Measurements from ENCODE around the gene OXNAD1.

OXNAD1 gene

GRCh38 chr3:16279010-16279801 lies 14.2 kb downstream of the OXNAD1 start:
- no peak for DNase-seq

- no peak for DNase-seq
Measured at GRCh38 chr3:16280671-16281070, 15.7 kb downstream of the OXNAD1 start.

- DNase-seq = no peak
Measured at GRCh38 chr3:16284633-16285032, 19.6 kb downstream of the OXNAD1 start.

DNA sequence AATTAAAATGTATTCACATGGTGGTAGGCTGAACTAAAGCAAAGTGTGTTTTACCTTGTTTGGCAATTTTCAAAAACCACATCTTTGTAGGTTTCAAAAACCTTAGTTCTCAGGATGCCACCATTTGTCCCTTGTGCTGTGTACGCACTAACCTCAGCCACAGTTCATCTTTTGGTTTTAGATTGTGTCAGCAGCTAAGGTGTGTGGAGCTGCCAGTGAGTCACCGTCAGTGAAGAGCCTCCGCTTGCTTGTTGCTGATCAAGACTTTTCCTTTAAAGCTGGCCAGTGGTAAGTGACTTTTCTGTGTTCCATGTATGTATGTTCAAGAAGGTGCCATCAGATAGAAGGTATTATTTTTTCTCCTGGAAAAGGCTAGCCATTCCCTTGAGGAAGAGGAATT lies 21.1 kb downstream of the OXNAD1 start:
- no peak for DNase-seq

DNA sequence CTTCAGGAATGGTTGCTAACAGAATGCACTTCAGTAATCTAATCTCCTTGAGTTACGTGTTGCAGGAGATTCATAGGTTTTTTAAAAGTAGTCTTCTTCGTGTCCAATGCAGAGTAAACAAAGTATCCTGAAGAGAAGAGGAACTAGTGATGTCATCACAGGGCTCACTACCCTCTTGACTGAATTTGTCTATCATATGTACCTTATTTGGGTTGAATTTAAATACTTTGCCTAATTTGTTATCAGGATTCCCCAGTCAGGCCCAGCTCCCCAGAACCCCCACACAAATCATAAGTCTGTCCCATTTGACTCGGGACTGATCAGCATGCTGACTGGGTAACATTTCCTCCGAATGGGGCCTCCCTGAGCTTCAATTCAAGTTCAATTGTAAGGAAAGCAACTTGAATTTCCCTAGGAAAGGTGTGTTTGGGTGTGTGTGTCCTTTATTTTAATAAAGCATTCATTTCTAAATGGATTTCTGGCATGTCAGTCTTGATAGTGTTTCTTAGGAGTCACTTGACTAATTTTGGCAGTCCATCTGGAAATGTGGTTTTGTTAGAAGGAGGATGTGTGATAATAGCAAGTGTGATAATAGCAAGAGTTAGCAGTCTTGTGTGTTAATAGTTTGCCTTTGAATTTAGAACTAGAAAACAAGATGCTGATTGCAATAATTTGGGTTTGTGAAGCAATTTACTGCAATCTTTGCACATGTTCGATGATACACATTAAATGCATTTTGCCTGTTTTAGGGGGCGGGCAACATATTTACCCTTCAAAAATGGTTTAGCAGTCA lies 21.9 kb downstream of the OXNAD1 start:
- no peak for DNase-seq

GRCh38 chr3:16288664-16289063 lies 23.7 kb downstream of the OXNAD1 start:
- no peak for DNase-seq

DNA sequence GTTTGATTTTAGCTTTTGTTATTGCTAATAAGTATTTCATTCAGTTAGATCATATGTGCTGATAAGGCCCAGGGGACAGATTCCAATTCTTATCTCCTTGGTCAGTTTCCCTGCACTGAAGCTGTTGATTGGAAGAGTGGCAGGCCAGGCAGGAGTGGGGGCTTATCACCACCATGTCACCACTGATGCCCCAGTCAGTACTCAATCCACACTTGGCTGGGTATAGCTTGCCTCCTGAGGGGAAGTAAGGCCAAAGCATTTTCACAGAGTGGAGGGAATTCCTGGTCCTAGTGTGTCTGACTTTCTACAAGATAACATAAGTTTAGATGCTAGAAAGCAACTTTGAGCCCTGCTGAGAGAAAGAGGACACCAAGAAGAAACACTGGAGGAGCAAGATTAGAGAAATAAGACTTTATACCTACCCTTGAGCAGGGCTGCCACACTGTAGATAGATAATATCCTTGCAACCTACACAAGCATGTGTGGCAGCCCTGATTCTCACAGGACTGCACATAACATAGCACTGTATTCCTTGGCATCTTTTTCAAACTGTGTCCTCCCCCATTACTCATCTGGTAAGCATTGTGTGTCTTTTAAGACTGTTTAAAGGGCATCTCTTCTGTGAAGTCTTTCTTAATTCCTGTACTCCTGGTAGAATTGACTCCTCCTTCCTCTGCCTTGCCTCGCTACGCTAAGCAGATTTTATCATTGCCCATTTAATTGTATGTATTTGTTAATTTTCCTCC lies 24.3 kb downstream of the OXNAD1 start:
- DNase-seq = no peak

GRCh38 chr3:16290007-16290826 lies 25.2 kb downstream of the OXNAD1 start:
- no peak for DNase-seq

GRCh38 chr3:16290827-16291196 lies 25.8 kb downstream of the OXNAD1 start:
- DNase-seq = no peak

- DNase-seq = no peak
Measured at GRCh38 chr3:16294844-16295243, 29.8 kb downstream of the OXNAD1 start.

- no peak for DNase-seq
Measured at GRCh38 chr3:16295298-16295890, 30.4 kb downstream of the OXNAD1 start.

GRCh38 chr3:16297997-16298885 lies 33.2 kb downstream of the OXNAD1 start:
- DNase-seq = no peak

DNA sequence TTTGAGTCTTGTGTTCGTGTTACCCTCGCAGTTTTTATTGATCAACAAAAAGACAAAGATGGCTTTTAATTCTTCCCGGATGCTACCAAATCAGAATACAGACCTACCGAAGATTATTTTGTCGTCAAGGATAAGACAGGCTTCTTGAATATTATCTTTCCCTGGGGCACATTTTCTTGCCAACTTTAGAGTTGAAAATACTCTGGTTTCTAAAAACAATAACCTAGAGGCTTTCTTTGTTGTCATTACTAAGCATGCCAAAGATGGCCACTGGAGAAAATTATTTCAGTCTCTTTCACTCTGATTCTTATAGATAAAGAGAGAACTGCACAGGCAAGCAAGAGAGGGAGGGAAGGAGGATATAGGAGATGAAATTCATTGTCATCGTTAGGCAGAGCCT lies 33.9 kb downstream of the OXNAD1 start:
- no peak for DNase-seq

DNA sequence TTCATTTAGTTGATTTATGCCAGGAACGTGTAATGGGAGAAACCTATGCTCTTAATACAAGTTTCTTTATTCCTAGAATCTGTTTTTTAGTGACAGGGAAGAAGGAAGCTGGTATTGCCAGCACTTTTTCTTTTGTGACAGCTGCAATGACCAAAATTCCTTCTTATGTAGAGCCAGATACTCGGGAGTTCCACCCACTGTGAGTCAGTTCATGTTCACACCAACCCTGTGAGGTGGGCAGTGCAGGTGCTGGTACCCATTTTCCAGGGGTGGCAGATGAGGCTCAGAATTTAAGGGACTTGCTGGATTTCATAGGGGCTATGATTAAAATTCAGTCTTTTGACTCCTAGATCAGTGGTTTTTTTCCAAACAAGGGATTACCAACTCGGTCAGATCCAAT lies 34.7 kb downstream of the OXNAD1 start:
- no peak for DNase-seq

GRCh38 chr3:16300307-16300706 lies 35.3 kb downstream of the OXNAD1 start:
- no peak for DNase-seq

- DNase-seq = no peak
Measured at GRCh38 chr3:16300881-16301359, 35.9 kb downstream of the OXNAD1 start.

GRCh38 chr3:16301507-16301906 lies 36.5 kb downstream of the OXNAD1 start:
- DNase-seq = no peak

GRCh38 chr3:16302082-16302631 lies 37.1 kb downstream of the OXNAD1 start:
- DNase-seq = no peak

- DNase-seq = no peak
Measured at GRCh38 chr3:16303037-16303575, 38.1 kb downstream of the OXNAD1 start.
